HG02588 (cell line): ENCODE data around the gene SLC22A4.

Experiments
- ATAC-seq: cut with Tn5 transposase; IDR thresholded peaks from one replicate; pipeline ENCODE4 v1.9.1; 2021; ENCODE audit warnings: mild to moderate bottlenecking, moderate library complexity; ENCODE audit not compliant: unreplicated experiment

SLC22A4 gene

DNA sequence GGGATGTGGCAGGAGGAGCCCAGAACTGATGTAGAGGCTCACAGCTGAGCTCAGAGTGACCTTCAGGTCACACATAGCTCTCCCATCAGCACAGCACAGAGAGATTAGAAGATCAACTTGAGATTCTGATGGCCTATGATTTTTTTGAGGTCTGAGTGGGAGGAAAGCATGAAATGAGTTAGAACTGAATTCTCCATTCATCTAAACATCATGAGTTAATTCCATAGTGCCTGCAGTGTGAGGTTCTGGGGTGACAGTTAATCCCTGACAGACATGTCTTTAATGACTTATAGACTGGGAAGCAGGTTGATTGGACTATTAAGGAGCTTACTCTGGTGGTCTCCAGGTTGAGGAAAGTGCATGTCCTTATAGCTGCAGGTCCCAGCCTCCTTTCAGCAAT is 97.7 kb downstream of the SLC22A4 start:
- no peak for ATAC-seq

DNA sequence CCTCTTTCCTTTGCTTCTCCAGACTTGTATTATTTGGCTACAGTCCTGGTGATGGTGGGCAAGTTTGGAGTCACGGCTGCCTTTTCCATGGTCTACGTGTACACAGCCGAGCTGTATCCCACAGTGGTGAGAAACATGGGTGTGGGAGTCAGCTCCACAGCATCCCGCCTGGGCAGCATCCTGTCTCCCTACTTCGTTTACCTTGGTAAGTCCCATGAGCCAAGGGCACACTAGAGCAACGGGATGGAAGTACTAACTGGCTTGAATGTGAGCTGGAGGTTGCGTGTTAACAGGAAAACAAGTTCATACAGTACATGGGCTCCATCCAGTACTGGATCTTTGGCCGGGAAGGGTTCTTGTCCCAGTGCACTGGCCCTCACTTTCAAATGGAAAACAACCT is 98.2 kb downstream of the SLC22A4 start:
- ATAC-seq, result no peak

DNA sequence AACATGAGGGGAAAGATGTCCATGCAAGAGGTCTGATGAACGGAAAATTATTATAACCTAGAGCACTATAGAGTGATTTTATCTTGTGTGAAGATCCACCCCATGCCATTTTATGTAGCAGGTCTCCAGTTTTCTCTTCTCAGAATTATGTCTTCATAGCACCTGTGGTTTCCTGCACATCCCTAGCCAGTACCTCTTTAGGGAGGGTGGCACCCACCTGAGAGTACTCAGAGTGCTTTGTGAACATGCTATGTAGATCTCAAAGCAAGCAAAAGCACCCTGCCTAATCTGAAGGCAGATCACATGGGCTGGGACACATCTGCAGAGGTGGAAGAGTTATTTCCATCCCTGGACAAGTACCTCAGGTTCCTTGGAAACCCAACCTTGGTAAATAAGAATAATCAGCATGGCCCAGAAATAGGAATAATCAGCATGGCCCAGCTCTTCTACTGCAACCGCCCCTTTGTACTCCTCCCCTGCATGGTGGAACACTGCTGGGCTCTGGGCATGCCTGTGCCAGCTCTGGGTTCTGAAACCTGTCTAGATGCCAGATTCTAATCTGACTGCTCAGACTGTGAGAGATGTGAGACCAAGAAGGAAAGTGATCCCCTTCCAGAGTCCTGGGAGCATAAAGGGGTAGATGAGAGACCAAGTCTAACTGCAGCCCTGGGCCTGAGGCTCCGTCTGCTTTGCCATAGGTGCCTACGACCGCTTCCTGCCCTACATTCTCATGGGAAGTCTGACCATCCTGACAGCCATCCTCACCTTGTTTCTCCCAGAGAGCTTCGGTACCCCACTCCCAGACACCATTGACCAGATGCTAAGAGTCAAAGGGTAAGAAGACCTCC is 99.0 kb downstream of the SLC22A4 start:
- no peak for ATAC-seq
